Karpas-422 (cell line): ENCODE results near the gene NUDT1. TPM values are rescaled to one million over a fixed set of nuclear protein-coding genes. Genes with fewer than 3 reads are reported as not detected.

Experiments used
- DNase-seq: peaks from one replicate; pipeline ENCODE4 v3.0.0-alpha.2; 2015
- H2AFZ ChIP-seq: fragments of 200-600 bp; sonication (generic); 2 replicates; pipeline ENCODE4 v1.6.1; 2014; ENCODE audit warnings: antibody characterized with exemption, low read length, mixed read lengths
- H3K27ac ChIP-seq: fragments of 200-600 bp; sonication (generic); 2 replicates; pipeline ENCODE4 v1.5.1; 2014; ENCODE audit warnings: mild to moderate bottlenecking, low read length, moderate library complexity
- H3K27me3 ChIP-seq: fragments of 200-600 bp; sonication (generic); 2 replicates; pipeline ENCODE4 v1.6.1; 2014; ENCODE audit warnings: low read length, mixed read lengths
- H3K36me3 ChIP-seq: fragments of 200-600 bp; sonication (generic); 2 replicates; pipeline ENCODE4 v1.6.1; 2014; ENCODE audit warnings: low read length, mixed read lengths; ENCODE audit not compliant: insufficient read depth
- H3K4me1 ChIP-seq: fragments of 200-600 bp; sonication (generic); 2 replicates; pipeline ENCODE4 v1.6.1; 2014; ENCODE audit warnings: mild to moderate bottlenecking, low read length, mixed read lengths
- H3K4me2 ChIP-seq: fragments of 200-600 bp; sonication (generic); 2 replicates; pipeline ENCODE4 v1.6.1; 2014; ENCODE audit warnings: low read length, low read depth, mild to moderate bottlenecking; ENCODE audit not compliant: poor library complexity, severe bottlenecking
- H3K4me3 ChIP-seq: fragments of 200-600 bp; sonication (generic); 2 replicates; pipeline ENCODE4 v1.5.1; 2014; ENCODE audit warnings: mild to moderate bottlenecking, antibody characterized with exemption, low read length, mixed read lengths
- H3K79me2 ChIP-seq: fragments of 200-600 bp; sonication (generic); 2 replicates; pipeline ENCODE4 v1.6.1; 2014; ENCODE audit warnings: mild to moderate bottlenecking, low read length, mixed read lengths
- H3K9ac ChIP-seq: fragments of 200-600 bp; sonication (generic); 2 replicates; pipeline ENCODE4 v1.6.0; 2014; ENCODE audit warnings: low read length
- H3K9me2 ChIP-seq: fragments of 200-600 bp; sonication (generic), shearing (Covaris generic); replicated peaks from 2 replicates; pipeline ENCODE4 v1.6.0; 2014; ENCODE audit warnings: mild to moderate bottlenecking, low read length, moderate library complexity; ENCODE audit not compliant: insufficient read depth
- H3K9me3 ChIP-seq: fragments of 300-700, 200-600 bp; sonication (generic); 2 replicates; pipeline ENCODE4 v1.6.1; 2014; ENCODE audit warnings: low read length, mixed read lengths
- H4K20me1 ChIP-seq: fragments of 200-600 bp; sonication (generic); 2 replicates; pipeline ENCODE4 v1.6.1; 2014; ENCODE audit warnings: mild to moderate bottlenecking, antibody characterized with exemption, low read length, low read depth; ENCODE audit not compliant: insufficient read depth
- total RNA-seq: library from RNA; depleted of rRNA; stranded (reverse); fragments of >200 nt; shearing (Covaris generic); gene quantifications from 2 replicates; pipeline ENCODE4 v1.2.3, GENCODE V29; 2014; ENCODE audit warnings: low replicate concordance

Gene NUDT1
- total RNA-seq, 1 experiment from 2014 or later = 45.3 TPM

GRCh38 chr7:2198206-2198605 is 43.8 kb upstream of the NUDT1 start:
- Histone ChIP-seq H3K4me1 (peaks cover 4% of the 10 kb centered on the region), H3K79me2 (peaks cover 24% of the 10 kb centered on the region), H3K27ac (no peak overlapping the region), H3K9me2 (no peaks in the 10 kb centered on the region), H3K36me3 (peaks cover 32% of the 10 kb centered on the region), H2AFZ (no peak overlapping the region), H3K9ac (no peak overlapping the region), H3K9me3 (peaks cover 8% of the 10 kb centered on the region), H4K20me1 (peaks cover 8% of the 10 kb centered on the region), H3K4me3 (no peak overlapping the region), H3K27me3 (no peaks in the 10 kb centered on the region), H3K4me2 (no peak overlapping the region)
- no peak for DNase-seq

- H3K9me3 ChIP-seq = peaks cover 8% of the 10 kb centered on the region
- no peak overlapping the region for H3K27ac ChIP-seq
- no peak overlapping the region for H2AFZ ChIP-seq
- peaks cover 11% of the 10 kb centered on the region for H4K20me1 ChIP-seq
- no peaks in the 10 kb centered on the region for H3K9me2 ChIP-seq
- peaks cover 26% of the 10 kb centered on the region for H3K79me2 ChIP-seq
- no peak overlapping the region for H3K4me2 ChIP-seq
- no peak for DNase-seq
- no peak overlapping the region for H3K9ac ChIP-seq
- H3K27me3 ChIP-seq = no peaks in the 10 kb centered on the region
- peaks cover 32% of the 10 kb centered on the region for H3K36me3 ChIP-seq
- H3K4me1 ChIP-seq = peaks cover 10% of the 10 kb centered on the region
- H3K4me3 ChIP-seq = no peak overlapping the region
Measured at GRCh38 chr7:2198760-2199159, 43.3 kb upstream of the NUDT1 start.

- H3K9ac ChIP-seq = no peak overlapping the region
- H3K9me3 ChIP-seq = peaks cover 8% of the 10 kb centered on the region
Measured at GRCh38 chr7:2199528-2199927, 42.5 kb upstream of the NUDT1 start.

GRCh38 chr7:2199956-2200583 is 42.0 kb upstream of the NUDT1 start:
- H3K27me3 ChIP-seq = no peaks in the 10 kb centered on the region
- no peak overlapping the region for H3K4me3 ChIP-seq
- no peak overlapping the region for H2AFZ ChIP-seq
- DNase-seq = no peak
- peaks cover 11% of the 10 kb centered on the region for H4K20me1 ChIP-seq
- H3K9me3 ChIP-seq = peaks cover 8% of the 10 kb centered on the region
- no peak overlapping the region for H3K9ac ChIP-seq
- peaks cover 30% of the 10 kb centered on the region for H3K36me3 ChIP-seq
- H3K4me1 ChIP-seq = peaks cover 18% of the 10 kb centered on the region
- no peaks in the 10 kb centered on the region for H3K9me2 ChIP-seq
- H3K79me2 ChIP-seq = peaks cover 21% of the 10 kb centered on the region
- H3K27ac ChIP-seq = no peak overlapping the region
- H3K4me2 ChIP-seq = no peak overlapping the region

More at GRCh38 chr7:2199528-2199927, 42.5 kb upstream of the NUDT1 start:
- H2AFZ ChIP-seq = no peak overlapping the region
- H3K4me3 ChIP-seq = no peak overlapping the region
- no peak for DNase-seq
- H3K36me3 ChIP-seq = peaks cover 32% of the 10 kb centered on the region
- H4K20me1 ChIP-seq = peaks cover 11% of the 10 kb centered on the region
- no peaks in the 10 kb centered on the region for H3K9me2 ChIP-seq
- H3K79me2 ChIP-seq = peaks cover 21% of the 10 kb centered on the region
- no peaks in the 10 kb centered on the region for H3K27me3 ChIP-seq
- H3K27ac ChIP-seq = no peak overlapping the region
- H3K4me2 ChIP-seq = no peak overlapping the region
- H3K4me1 ChIP-seq = peaks cover 18% of the 10 kb centered on the region

GRCh38 chr7:2200584-2200980 is 41.4 kb upstream of the NUDT1 start:
- Histone ChIP-seq H3K27ac (no peak overlapping the region), H3K27me3 (no peaks in the 10 kb centered on the region), H3K9ac (no peak overlapping the region), H3K9me3 (peaks cover 3% of the 10 kb centered on the region), H3K4me1 (peaks cover 18% of the 10 kb centered on the region), H3K4me3 (no peak overlapping the region), H3K79me2 (peaks cover 18% of the 10 kb centered on the region), H2AFZ (no peak overlapping the region), H3K36me3 (peaks cover 25% of the 10 kb centered on the region), H4K20me1 (peaks cover 11% of the 10 kb centered on the region), H3K9me2 (no peaks in the 10 kb centered on the region), H3K4me2 (no peak overlapping the region)
- no peak for DNase-seq

DNA sequence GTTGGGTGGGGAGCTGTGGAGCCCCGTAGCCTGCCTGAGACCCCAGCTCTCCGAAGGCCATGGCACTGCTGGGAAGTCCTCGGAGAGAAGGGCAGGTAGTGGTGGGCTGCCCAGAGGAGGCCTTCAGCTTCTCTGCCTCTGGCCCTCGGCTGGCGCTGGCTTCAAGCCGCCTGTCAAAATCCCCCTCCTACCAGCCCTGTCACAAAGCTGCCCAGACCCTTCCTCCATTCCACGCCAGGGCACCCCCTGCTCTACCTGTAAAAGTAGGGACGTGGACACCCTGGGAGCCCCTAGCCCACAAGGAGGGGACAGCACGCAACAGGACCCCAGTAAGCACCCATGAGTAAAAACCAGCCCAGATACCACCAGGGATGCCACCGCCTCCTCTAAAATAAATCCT is 40.9 kb upstream of the NUDT1 start:
- no peak for DNase-seq
- Histone ChIP-seq H4K20me1 (peaks cover 11% of the 10 kb centered on the region), H3K36me3 (peaks cover 19% of the 10 kb centered on the region), H3K9me3 (no peaks in the 10 kb centered on the region), H3K27ac (no peak overlapping the region), H2AFZ (no peak overlapping the region), H3K9me2 (no peaks in the 10 kb centered on the region), H3K4me1 (peaks cover 18% of the 10 kb centered on the region), H3K4me2 (no peak overlapping the region), H3K27me3 (no peaks in the 10 kb centered on the region), H3K9ac (no peak overlapping the region), H3K4me3 (no peak overlapping the region), H3K79me2 (peaks cover 14% of the 10 kb centered on the region)

GRCh38 chr7:2201686-2202360 is 40.2 kb upstream of the NUDT1 start:
- Histone ChIP-seq H4K20me1 (peaks cover 11% of the 10 kb centered on the region), H3K9ac (no peak overlapping the region), H3K27me3 (no peaks in the 10 kb centered on the region), H3K36me3 (peaks cover 13% of the 10 kb centered on the region; the same call in 1 of the 2 replicates), H3K4me1 (peaks cover 18% of the 10 kb centered on the region), H3K9me2 (no peaks in the 10 kb centered on the region), H3K79me2 (peaks cover 13% of the 10 kb centered on the region), H3K4me3 (no peak overlapping the region), H3K9me3 (no peaks in the 10 kb centered on the region), H2AFZ (no peak overlapping the region), H3K27ac (no peak overlapping the region), H3K4me2 (no peak overlapping the region)
- no peak for DNase-seq

DNA sequence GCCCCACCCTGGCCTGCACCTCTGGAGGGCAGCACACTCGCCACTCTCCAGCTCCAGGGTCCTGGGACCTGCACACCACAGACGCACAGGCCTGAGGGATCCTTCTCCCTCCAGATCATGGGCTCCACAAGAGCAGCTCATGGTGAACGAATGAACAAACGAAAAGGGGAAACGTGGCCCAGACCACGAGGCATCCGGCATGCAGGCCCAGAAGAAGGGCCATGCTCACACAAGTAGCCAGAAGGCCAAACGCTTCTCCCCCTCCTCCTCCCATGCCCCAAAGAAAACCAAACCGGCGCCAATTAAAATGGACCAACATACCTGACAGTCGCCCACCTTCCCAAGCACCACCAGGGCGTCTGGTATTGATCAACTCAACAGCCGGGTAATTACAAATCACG is 39.7 kb upstream of the NUDT1 start:
- peaks cover 18% of the 10 kb centered on the region for H3K4me1 ChIP-seq
- no peak overlapping the region for H3K27ac ChIP-seq
- H4K20me1 ChIP-seq = peaks cover 11% of the 10 kb centered on the region
- H3K9ac ChIP-seq = no peak overlapping the region
- no peaks in the 10 kb centered on the region for H3K27me3 ChIP-seq
- no peaks in the 10 kb centered on the region for H3K9me3 ChIP-seq
- no peak overlapping the region for H2AFZ ChIP-seq
- DNase-seq = no peak
- H3K9me2 ChIP-seq = no peaks in the 10 kb centered on the region
- H3K4me2 ChIP-seq = no peak overlapping the region
- peaks cover 13% of the 10 kb centered on the region for H3K79me2 ChIP-seq
- peaks cover 7% of the 10 kb centered on the region; the same call in 1 of the 2 replicates for H3K36me3 ChIP-seq
- no peak overlapping the region for H3K4me3 ChIP-seq
